Vagina (tissue), 2 donors: ENCODE measurements around the gene KIF16B. TPM values are rescaled to one million over a fixed set of nuclear protein-coding genes. Genes with fewer than 3 reads are reported as not detected.

Experiments
- DNase-seq, 2 donors: peaks; one replicate each; pipeline ENCODE4 v3.0.0-alpha.2; 2017; ENCODE audit errors: extremely low spot score in 2 of 2
- H3K27ac ChIP-seq: fragments of 200-600 bp; sonication (generic); one replicate; pipeline ENCODE4 v1.5.1; 2019
- H3K27me3 ChIP-seq: fragments of 200-600 bp; sonication (generic); one replicate; pipeline ENCODE4 v1.5.1; 2019
- H3K36me3 ChIP-seq, 2 donors: fragments of 200-600 bp; sonication (generic); one replicate each; pipeline ENCODE4 v1.5.1; 2017 to 2019
- H3K4me1 ChIP-seq: fragments of 200-600 bp; sonication (generic); one replicate; pipeline ENCODE4 v1.5.1; 2019
- H3K4me3 ChIP-seq, 2 donors: fragments of 200-600 bp; sonication (generic); 1 replicate in 1 of 2; 2 replicates in 1 of 2; pipeline ENCODE4 v1.5.1; 2016 to 2019
- H3K9me3 ChIP-seq: fragments of 200-600 bp; sonication (generic); one replicate; pipeline ENCODE4 v1.5.1; 2019
- CTCF ChIP-seq, 3 experiments: fragments of 450-650 bp in 2 of 3; fragments of 200-600 bp in 1 of 3; sonication (generic) in 1 of 3; IDR thresholded peaks; one replicate each; pipeline ENCODE4 v1.5.1; 2017 to 2019; ENCODE audit warnings: antibody characterized with exemption in 3 of 3, mild to moderate bottlenecking in 2 of 3, moderate library complexity in 2 of 3
- POLR2A ChIP-seq, 2 donors: fragments of 450-650 bp; IDR thresholded peaks; one replicate each; pipeline ENCODE4 v1.6.1; 2017; ENCODE audit warnings: antibody characterized with exemption in 2 of 2, mild to moderate bottlenecking in 2 of 2, moderate library complexity in 2 of 2
- POLR2AphosphoS5 ChIP-seq, 2 donors: sonication (generic); formaldehyde crosslinking; IDR thresholded peaks; one replicate each; pipeline ENCODE4 v1.9.0; 2017; ENCODE audit warnings: antibody characterized with exemption in 2 of 2, mild to moderate bottlenecking in 2 of 2, low read depth in 1 of 2; ENCODE audit not compliant: insufficient read depth in 1 of 2
- intact Hi-C: fragments of 100-400 bp; cut with DNase I; formaldehyde crosslinking; loops from one replicate; pipeline ENCODE4 v1.15.1; 2023
- total RNA-seq: library from RNA; depleted of rRNA; stranded (reverse); fragments of >200 nt; gene quantifications from one replicate; pipeline ENCODE4 v1.2.3, GENCODE V29; 2016

KIF16B gene
- total RNA-seq, 1 donor from 2014 or later, result 27.7 TPM

- H3K9me3 ChIP-seq, result no peaks in the 10 kb centered on the region
- H3K27ac ChIP-seq, result no peak overlapping the region
- H3K36me3 ChIP-seq, result no peaks in the 10 kb centered on the region
- no peak for DNase-seq
- intact Hi-C loops, result no loop called here
- no peak overlapping the region for H3K4me3 ChIP-seq
- H3K4me1 ChIP-seq, result peaks cover 8% of the 10 kb centered on the region
- TF ChIP-seq POLR2AphosphoS5 (IDR thresholded peaks at IDR 0.05; ENCODE audit: insufficient read depth in 1 of 2, low read depth in 1 of 2), result no peak
- TF ChIP-seq CTCF (IDR thresholded peaks at IDR 0.05), result no peak
- no peak for TF ChIP-seq POLR2A (IDR thresholded peaks at IDR 0.05)
- H3K27me3 ChIP-seq, result no peaks in the 10 kb centered on the region
These were observed 103.8 kb downstream of the KIF16B start for GRCh38 chr20:16469395-16469905.

- peaks cover 8% of the 10 kb centered on the region for H3K4me1 ChIP-seq
- intact Hi-C loops, result no loop called here
- no peaks in the 10 kb centered on the region for H3K36me3 ChIP-seq
- TF ChIP-seq POLR2A (IDR thresholded peaks at IDR 0.05) (no peak), CTCF (IDR thresholded peaks at IDR 0.05) (no peak), POLR2AphosphoS5 (IDR thresholded peaks at IDR 0.05; ENCODE audit: insufficient read depth in 1 of 2, low read depth in 1 of 2) (no peak)
- no peaks in the 10 kb centered on the region for H3K9me3 ChIP-seq
- no peak for DNase-seq
- H3K27me3 ChIP-seq, result no peaks in the 10 kb centered on the region
- no peak overlapping the region for H3K27ac ChIP-seq
- no peak overlapping the region for H3K4me3 ChIP-seq
These were observed 110.5 kb downstream of the KIF16B start for GRCh38 chr20:16462711-16463110.

GRCh38 chr20:16459019-16459700 is 114.1 kb downstream of the KIF16B start:
- Histone ChIP-seq H3K9me3 (no peaks in the 10 kb centered on the region), H3K4me3 (no peak overlapping the region), H3K27me3 (no peaks in the 10 kb centered on the region), H3K36me3 (no peaks in the 10 kb centered on the region), H3K27ac (no peak overlapping the region), H3K4me1 (peaks cover 8% of the 10 kb centered on the region)
- intact Hi-C loops, result no loop called here
- no peak for TF ChIP-seq CTCF (IDR thresholded peaks at IDR 0.05)
- TF ChIP-seq POLR2AphosphoS5 (IDR thresholded peaks at IDR 0.05; ENCODE audit: insufficient read depth in 1 of 2, low read depth in 1 of 2), result no peak
- no peak for TF ChIP-seq POLR2A (IDR thresholded peaks at IDR 0.05)
- DNase-seq, result no peak

GRCh38 chr20:16457514-16457913 is 115.7 kb downstream of the KIF16B start:
- no peak for TF ChIP-seq CTCF (IDR thresholded peaks at IDR 0.05)
- no peak for TF ChIP-seq POLR2A (IDR thresholded peaks at IDR 0.05)
- no peak for TF ChIP-seq POLR2AphosphoS5 (IDR thresholded peaks at IDR 0.05; ENCODE audit: insufficient read depth in 1 of 2, low read depth in 1 of 2)
- Histone ChIP-seq H3K36me3 (no peaks in the 10 kb centered on the region), H3K27ac (no peak overlapping the region), H3K9me3 (no peaks in the 10 kb centered on the region), H3K4me3 (no peak overlapping the region), H3K4me1 (peaks cover 8% of the 10 kb centered on the region), H3K27me3 (no peaks in the 10 kb centered on the region)
- DNase-seq, result no peak
- intact Hi-C loops, result no loop called here

GRCh38 chr20:16455324-16455723 is 117.9 kb downstream of the KIF16B start:
- no peak overlapping the region for H3K4me3 ChIP-seq

More at GRCh38 chr20:16455324-16455723, 117.9 kb downstream of the KIF16B start:
- Histone ChIP-seq H3K9me3 (no peaks in the 10 kb centered on the region), H3K27me3 (no peaks in the 10 kb centered on the region), H3K27ac (no peak overlapping the region), H3K36me3 (no peaks in the 10 kb centered on the region), H3K4me1 (peaks cover 12% of the 10 kb centered on the region)
- intact Hi-C loops, result no loop called here
- TF ChIP-seq POLR2AphosphoS5 (IDR thresholded peaks at IDR 0.05; ENCODE audit: insufficient read depth in 1 of 2, low read depth in 1 of 2), result no peak
- no peak for TF ChIP-seq POLR2A (IDR thresholded peaks at IDR 0.05)
- TF ChIP-seq CTCF (IDR thresholded peaks at IDR 0.05), result no peak
- DNase-seq, result no peak
